Measurements from ENCODE around the gene ATP6V0D1. TPM values are rescaled to one million over a fixed set of nuclear protein-coding genes. Genes with fewer than 3 reads are reported as not detected.

Gene ATP6V0D1
- total RNA-seq, 1 experiment from 2014 or later, result 85.3 TPM

DNA sequence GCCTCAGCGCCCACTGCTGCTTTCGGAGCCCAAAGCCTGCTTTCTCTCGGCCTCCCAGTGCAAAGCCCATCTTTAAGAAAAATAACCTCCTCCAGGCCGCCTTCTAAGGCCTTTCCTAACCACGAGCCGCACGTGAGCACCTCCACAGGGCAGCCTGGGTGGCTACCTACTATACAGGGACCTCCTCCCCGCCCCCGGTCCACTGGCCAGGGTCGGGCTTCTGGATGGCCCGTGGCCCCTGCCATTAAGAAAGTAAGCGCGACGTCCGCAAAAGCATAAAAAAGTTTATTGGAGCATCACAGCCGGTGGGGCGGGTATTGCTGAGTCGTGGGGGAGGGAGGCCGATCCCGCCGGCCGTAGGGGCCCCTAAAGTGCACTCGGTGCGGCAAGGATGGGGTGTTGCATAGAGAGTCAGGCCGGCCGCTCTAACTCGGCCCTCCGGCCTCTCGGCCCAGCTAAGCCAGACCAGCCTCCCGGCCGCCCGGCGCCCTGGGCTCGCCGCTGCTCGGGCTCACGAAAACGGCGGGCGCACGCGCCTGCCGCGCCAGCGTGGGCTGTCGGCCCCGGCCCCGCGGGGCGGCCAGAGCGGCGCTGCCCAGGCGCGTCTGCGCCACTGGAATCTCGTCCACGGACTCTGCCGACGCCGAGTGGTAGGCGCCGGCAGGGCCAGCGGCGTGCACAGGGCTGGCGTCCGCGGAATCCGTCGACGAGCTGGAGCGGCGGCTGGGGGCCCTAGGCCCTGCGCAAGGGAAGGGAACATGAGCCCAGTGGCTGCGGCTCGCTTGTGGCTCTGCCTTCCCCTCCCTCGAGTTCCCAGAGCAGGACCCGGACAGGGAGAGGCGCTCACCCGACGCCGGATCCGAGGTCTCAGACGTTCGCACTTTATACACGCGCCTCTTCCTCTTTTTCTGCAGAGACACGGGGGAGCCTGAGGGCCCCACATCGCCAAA lies 86.5 kb downstream of the ATP6V0D1 start:
- Mint-ChIP-seq H3K4me1 (ENCODE audit: low read depth, unreplicated experiment) (peaks cover 45% of the 10 kb centered on the region), H3K27me3 (ENCODE audit: unreplicated experiment) (no peaks in the 10 kb centered on the region), H3K4me3 (ENCODE audit: low read depth, unreplicated experiment) (peak overlapping the region; percentile 74), H3K27ac (ENCODE audit: unreplicated experiment) (peak overlapping the region; percentile 37), H3K9me3 (ENCODE audit: low read depth, unreplicated experiment) (no peaks in the 10 kb centered on the region), H3K36me3 (ENCODE audit: insufficient read depth, unreplicated experiment) (peaks cover 61% of the 10 kb centered on the region)
- TF ChIP-seq, protein P1, sequence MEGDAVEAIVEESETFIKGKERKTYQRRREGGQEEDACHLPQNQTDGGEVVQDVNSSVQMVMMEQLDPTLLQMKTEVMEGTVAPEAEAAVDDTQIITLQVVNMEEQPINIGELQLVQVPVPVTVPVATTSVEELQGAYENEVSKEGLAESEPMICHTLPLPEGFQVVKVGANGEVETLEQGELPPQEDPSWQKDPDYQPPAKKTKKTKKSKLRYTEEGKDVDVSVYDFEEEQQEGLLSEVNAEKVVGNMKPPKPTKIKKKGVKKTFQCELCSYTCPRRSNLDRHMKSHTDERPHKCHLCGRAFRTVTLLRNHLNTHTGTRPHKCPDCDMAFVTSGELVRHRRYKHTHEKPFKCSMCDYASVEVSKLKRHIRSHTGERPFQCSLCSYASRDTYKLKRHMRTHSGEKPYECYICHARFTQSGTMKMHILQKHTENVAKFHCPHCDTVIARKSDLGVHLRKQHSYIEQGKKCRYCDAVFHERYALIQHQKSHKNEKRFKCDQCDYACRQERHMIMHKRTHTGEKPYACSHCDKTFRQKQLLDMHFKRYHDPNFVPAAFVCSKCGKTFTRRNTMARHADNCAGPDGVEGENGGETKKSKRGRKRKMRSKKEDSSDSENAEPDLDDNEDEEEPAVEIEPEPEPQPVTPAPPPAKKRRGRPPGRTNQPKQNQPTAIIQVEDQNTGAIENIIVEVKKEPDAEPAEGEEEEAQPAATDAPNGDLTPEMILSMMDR (IDR thresholded peaks at IDR 0.05; ENCODE audit: unreplicated experiment), result no peak
- CTCF ChIA-PET, result interaction anchor here (0.7 to 1.6 kb wide), 4 partner anchors 46 to 154 kb away, joined by 3 to 18 read pairs (median 8); partner anchors contain the start of genes KCTD19 and LRRC36
- intact Hi-C loops (cut with micrococcal nuclease; ENCODE audit: unreplicated experiment), result loop anchor here (1.0 to 5.0 kb wide), 4 partner anchors 32 to 132 kb away; partner anchors contain the start of genes KCTD19 and LRRC36
- TSS peak; percentile 24 for BruUV-seq (replicated peaks)
- DNase-seq, result no peak

DNA sequence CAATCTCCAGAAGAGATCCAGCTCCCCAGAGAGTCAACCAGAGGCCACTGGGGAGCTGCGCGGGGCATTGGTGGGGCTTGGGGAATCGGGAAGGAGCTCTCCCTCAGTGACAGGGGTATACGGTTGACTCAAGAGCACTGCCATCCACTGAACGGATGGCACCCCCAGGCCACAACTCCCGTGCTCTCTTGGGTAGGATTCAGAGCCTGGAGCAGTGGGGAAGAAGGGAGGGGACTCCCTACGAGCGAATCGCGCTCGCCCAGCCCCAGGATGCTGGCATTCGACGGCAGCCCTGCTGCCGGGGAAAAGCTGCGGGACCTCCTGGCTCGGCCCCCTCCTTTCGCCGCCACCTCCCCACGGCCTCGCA lies 87.2 kb downstream of the ATP6V0D1 start:
- no peaks in the 10 kb centered on the region for H3K9me3 Mint-ChIP-seq (ENCODE audit: low read depth, unreplicated experiment)
- H3K4me3 Mint-ChIP-seq (ENCODE audit: low read depth, unreplicated experiment), result peak overlapping the region; percentile 74

GRCh38 chr16:67393111-67393787 lies 87.7 kb downstream of the ATP6V0D1 start, which contains the start of gene TPPP3:
TSS of gene TPPP3 (minus strand) at chr16:67393498. CDS start at chr16:67391111, 2,387 bp downstream.
- CTCF ChIA-PET, result interaction anchor here (0.6 to 1.9 kb wide), 9 partner anchors 15 to 195 kb away, joined by 3 to 18 read pairs (median 4); partner anchors contain the start of genes KCTD19 and LRRC36
- no TSS peak for BruUV-seq (replicated peaks)
- Mint-ChIP-seq H3K9me3 (ENCODE audit: low read depth, unreplicated experiment) (no peaks in the 10 kb centered on the region), H3K27me3 (ENCODE audit: unreplicated experiment) (no peaks in the 10 kb centered on the region), H3K4me3 (ENCODE audit: low read depth, unreplicated experiment) (peak within 1 kb of the TSS; percentile 74), H3K27ac (ENCODE audit: unreplicated experiment) (peak within 1 kb of the TSS; percentile 37), H3K36me3 (ENCODE audit: insufficient read depth, unreplicated experiment) (peaks cover 57% of the 10 kb centered on the region), H3K4me1 (ENCODE audit: low read depth, unreplicated experiment) (peaks cover 45% of the 10 kb centered on the region)
- peak; percentile 94 for DNase-seq
- TF ChIP-seq, protein P1 (IDR thresholded peaks at IDR 0.05; ENCODE audit: unreplicated experiment), result peak; percentile 69
- intact Hi-C loops (cut with micrococcal nuclease; ENCODE audit: unreplicated experiment), result no loop called here

More for the DNA sequence above, 87.2 kb downstream of the ATP6V0D1 start:
- Mint-ChIP-seq H3K27ac (ENCODE audit: unreplicated experiment) (peak overlapping the region; percentile 37), H3K27me3 (ENCODE audit: unreplicated experiment) (no peaks in the 10 kb centered on the region), H3K4me1 (ENCODE audit: low read depth, unreplicated experiment) (peaks cover 45% of the 10 kb centered on the region), H3K36me3 (ENCODE audit: insufficient read depth, unreplicated experiment) (peaks cover 61% of the 10 kb centered on the region)
- no TSS peak for BruUV-seq (replicated peaks)
- DNase-seq, result no peak
- CTCF ChIA-PET, result interaction anchor here (0.6 to 1.9 kb wide), 9 partner anchors 14 to 196 kb away, joined by 3 to 18 read pairs (median 4); partner anchors contain the start of genes KCTD19 and LRRC36
- TF ChIP-seq, protein P1 (IDR thresholded peaks at IDR 0.05; ENCODE audit: unreplicated experiment), result no peak
- intact Hi-C loops (cut with micrococcal nuclease; ENCODE audit: unreplicated experiment), result loop anchor here (2.0 kb wide), 1 partner anchor 67 kb away; the partner anchor contains the start of genes KCTD19 and LRRC36

All from Calu3 (cell line).